CD4-positive, alpha-beta T cell treated with Interleukin-2 at 100 ng/mL for 4 hours (primary cell): ENCODE results near the gene DDT.
A peak's percentile ranks its signal among the peaks of the same experiment; 100 is the strongest.
"Not testable (repeated sequence)": the region's sequence is repeated elsewhere in the genome, so short reads cannot be mapped to it uniquely, and the experiment has no call there.

ENCODE experiments used
- DNase-seq: peaks from one replicate; pipeline ENCODE4 v3.0.0-alpha.2; 2020; ENCODE audit warnings: low spot score

DDT gene

GRCh38 chr22:23989583-23990244 lies 15.5 kb upstream of the DDT start:
- not testable (repeated sequence) for DNase-seq

- not testable (repeated sequence) for DNase-seq
Measured at GRCh38 chr22:23986538-23987178, 12.4 kb upstream of the DDT start.

GRCh38 chr22:23986089-23986488 lies 11.8 kb upstream of the DDT start:
- not testable (repeated sequence) for DNase-seq

GRCh38 chr22:23984430-23984829 lies 10.2 kb upstream of the DDT start:
- no peak for DNase-seq

- not testable (repeated sequence) for DNase-seq
Measured at GRCh38 chr22:23980567-23980966, 6.3 kb upstream of the DDT start.

- not testable (repeated sequence) for DNase-seq
Measured at GRCh38 chr22:23979557-23980240, 5.5 kb upstream of the DDT start, which contains the start of gene GSTT2. Gene GSTT2, plus strand, starts transcription at chr22:23980134.

GRCh38 chr22:23977304-23977703 lies 3.1 kb upstream of the DDT start:
- not testable (repeated sequence) for DNase-seq

GRCh38 chr22:23974836-23975352 lies 653 bp upstream of the DDT start:
- not testable (repeated sequence) for DNase-seq

- DNase-seq: not testable (repeated sequence)
Measured at GRCh38 chr22:23971927-23972326, 2.3 kb downstream of the DDT start.

GRCh38 chr22:23970816-23971486 lies 3.3 kb downstream of the DDT start:
- DNase-seq: no peak

- DNase-seq: no peak
Measured at GRCh38 chr22:23970201-23970641, 4.0 kb downstream of the DDT start.

GRCh38 chr22:23969071-23969470 lies 5.2 kb downstream of the DDT start:
- DNase-seq: no peak

GRCh38 chr22:23966568-23966967 lies 7.7 kb downstream of the DDT start, which contains the start of gene DDTL:
Gene DDTL, plus strand, starts transcription at chr22:23966888. Its CDS starts 27 bp downstream, at chr22:23966915.
- not testable (repeated sequence) for DNase-seq

- DNase-seq: not testable (repeated sequence)
Measured at GRCh38 chr22:23966094-23966493, 8.1 kb downstream of the DDT start.

- not testable (repeated sequence) for DNase-seq
Measured at GRCh38 chr22:23961084-23961771, 13.0 kb downstream of the DDT start, which contains the start of gene GSTT2B. Gene GSTT2B, minus strand, starts transcription at chr22:23961195. Its CDS starts 64 bp downstream, at chr22:23961131.

GRCh38 chr22:23956301-23956900 lies 17.8 kb downstream of the DDT start:
- peak; percentile 86 for DNase-seq

GRCh38 chr22:23955886-23956285 lies 18.4 kb downstream of the DDT start:
- DNase-seq: not testable (repeated sequence)

- not testable (repeated sequence) for DNase-seq
Measured at GRCh38 chr22:23954991-23955305, 19.3 kb downstream of the DDT start.

- DNase-seq: not testable (repeated sequence)
Measured at GRCh38 chr22:23954193-23954990, 19.8 kb downstream of the DDT start.

GRCh38 chr22:23953485-23953884 lies 20.8 kb downstream of the DDT start:
- DNase-seq: not testable (repeated sequence)
